LoVo (cell line): ENCODE data around the gene KLK15.

ENCODE experiments used
- DNase-seq: peaks from one replicate; pipeline ENCODE4 v3.0.0-alpha.2; 2016; ENCODE audit warnings: low spot score

The KLK15 gene

GRCh38 chr19:50833117-50833801 lies at the start of gene KLK15:
TSS of gene KLK15 (minus strand) at chr19:50833574. CDS start at chr19:50831492, 2,082 bp downstream.
- no peak for DNase-seq

- DNase-seq: no peak
Measured at GRCh38 chr19:50882188-50882587, 48.8 kb upstream of the KLK15 start.

GRCh38 chr19:50880241-50880640 lies 46.9 kb upstream of the KLK15 start:
- DNase-seq: no peak

- DNase-seq: no peak
Measured at GRCh38 chr19:50878851-50879250, 45.5 kb upstream of the KLK15 start.

- DNase-seq: no peak
Measured at GRCh38 chr19:50877338-50877737, 44.0 kb upstream of the KLK15 start.

- no peak for DNase-seq
Measured at GRCh38 chr19:50876456-50876855, 43.1 kb upstream of the KLK15 start.

- DNase-seq: no peak
Measured at GRCh38 chr19:50875795-50876422, 42.5 kb upstream of the KLK15 start.

GRCh38 chr19:50874211-50874610 lies 40.8 kb upstream of the KLK15 start:
- DNase-seq: no peak

- no peak for DNase-seq
Measured at GRCh38 chr19:50873056-50873455, 39.7 kb upstream of the KLK15 start, which contains the start of gene KLK2. TSS of gene KLK2 (plus strand) at chr19:50873439. CDS start at chr19:50873474, 35 bp downstream.

- no peak for DNase-seq
Measured at GRCh38 chr19:50870417-50871089, 37.2 kb upstream of the KLK15 start.

GRCh38 chr19:50869479-50869878 lies 36.1 kb upstream of the KLK15 start:
- DNase-seq: no peak

GRCh38 chr19:50861496-50862286 lies 28.3 kb upstream of the KLK15 start:
- DNase-seq: no peak

GRCh38 chr19:50861010-50861409 lies 27.6 kb upstream of the KLK15 start:
- no peak for DNase-seq

GRCh38 chr19:50859849-50860248 lies 26.5 kb upstream of the KLK15 start:
- no peak for DNase-seq

- no peak for DNase-seq
Measured at GRCh38 chr19:50858886-50859285, 25.5 kb upstream of the KLK15 start.

- DNase-seq: no peak
Measured at GRCh38 chr19:50857366-50857765, 24.0 kb upstream of the KLK15 start.

GRCh38 chr19:50854636-50855410 lies 21.4 kb upstream of the KLK15 start, which contains the start of gene KLK3:
TSS of gene KLK3 (plus strand) at chr19:50854915. CDS start at chr19:50854956, 41 bp downstream.
- no peak for DNase-seq

GRCh38 chr19:50851620-50852019 lies 18.2 kb upstream of the KLK15 start:
- DNase-seq: no peak

- DNase-seq: no peak
Measured at GRCh38 chr19:50850738-50851137, 17.4 kb upstream of the KLK15 start.

GRCh38 chr19:50844296-50844935 lies 11.0 kb upstream of the KLK15 start:
- DNase-seq: no peak

- no peak for DNase-seq
Measured at GRCh38 chr19:50843701-50844221, 10.4 kb upstream of the KLK15 start.
